ENCODE measurements around the gene ARPC5. TPM values are rescaled to one million over a fixed set of nuclear protein-coding genes. Genes with fewer than 3 reads are reported as not detected.
A peak's percentile ranks its signal among the peaks of the same experiment; 100 is the strongest.

Gene ARPC5
- total and polyA plus RNA-seq, 4 donors = 165 to 266 (median 188) TPM

- H3K4me3 ChIP-seq = no peak within 1 kb of the TSS
- peak within 1 kb of the TSS; percentile 21 to 50 for H3K27ac ChIP-seq (ENCODE audit: low read depth in 1 of 2, low read length in 1 of 2)
- H3K9ac ChIP-seq (ENCODE audit: insufficient read depth in 1 of 2, low read length in 2 of 2) = no peak within 1 kb of the TSS
- TF ChIP-seq CTCF (IDR thresholded peaks at IDR 0.05; ENCODE audit: control extremely low read depth, extremely low read depth) = no peak
- H3K4me1 ChIP-seq (ENCODE audit: control insufficient read depth in 5 of 5, insufficient read depth in 5 of 5, low read length in 5 of 5) = peaks cover 0 to 35% (median 0%) of the 10 kb centered on the region in 5 donors
- H3K9me3 ChIP-seq (ENCODE audit: control insufficient read depth in 4 of 4, insufficient read depth in 3 of 4, low read length in 3 of 4) = no peaks in the 10 kb centered on the region
- H3K36me3 ChIP-seq (ENCODE audit: control insufficient read depth in 4 of 4, insufficient read depth in 4 of 4, low read length in 4 of 4) = no peaks in the 10 kb centered on the region
- DNase-seq = peak in 1 of 3 donors; percentile 22
- 55 to 56% methylated on average over 5 of the region's 5 CpGs for WGBS, 2 donors
- H3K27me3 ChIP-seq (ENCODE audit: control insufficient read depth in 3 of 3, insufficient read depth in 3 of 3, low read length in 2 of 3) = no peaks in the 10 kb centered on the region
- ATAC-seq (ENCODE audit: insufficient read depth, low FRiP score) = no peak
Observed at GRCh38 chr1:183652547-183653461, 17.2 kb upstream of the ARPC5 start, which contains the start of gene APOBEC4. Gene APOBEC4, minus strand, starts transcription at chr1:183653316. Its CDS starts 4,535 bp downstream, at chr1:183648781.

- ATAC-seq (ENCODE audit: insufficient read depth, low FRiP score) = no peak
- TF ChIP-seq CTCF (IDR thresholded peaks at IDR 0.05; ENCODE audit: control extremely low read depth, extremely low read depth) = no peak
- Histone ChIP-seq H3K9me3 (ENCODE audit: control insufficient read depth in 4 of 4, insufficient read depth in 3 of 4, low read length in 3 of 4) (no peaks in the 10 kb centered on the region), H3K27me3 (ENCODE audit: control insufficient read depth in 3 of 3, insufficient read depth in 3 of 3, low read length in 2 of 3) (no peaks in the 10 kb centered on the region), H3K4me1 (ENCODE audit: control insufficient read depth in 5 of 5, insufficient read depth in 5 of 5, low read length in 5 of 5) (peaks cover 0 to 39% (median 0%) of the 10 kb centered on the region in 5 donors), H3K9ac (ENCODE audit: insufficient read depth in 1 of 2, low read length in 2 of 2) (no peak overlapping the region), H3K4me3 (no peak overlapping the region), H3K36me3 (ENCODE audit: control insufficient read depth in 4 of 4, insufficient read depth in 4 of 4, low read length in 4 of 4) (no peaks in the 10 kb centered on the region), H3K27ac (ENCODE audit: low read depth in 1 of 2, low read length in 1 of 2) (no peak overlapping the region)
- no peak for DNase-seq
- 86 to 89% methylated on average over 1 of the region's 1 CpG for WGBS, 2 donors
Observed at GRCh38 chr1:183652107-183652506, 16.5 kb upstream of the ARPC5 start.

GRCh38 chr1:183651612-183652011, 16.0 kb upstream of the ARPC5 start:
- Histone ChIP-seq H3K4me1 (ENCODE audit: control insufficient read depth in 5 of 5, insufficient read depth in 5 of 5, low read length in 5 of 5) (peaks cover 0 to 39% (median 0%) of the 10 kb centered on the region in 5 donors), H3K27ac (ENCODE audit: low read depth in 1 of 2, low read length in 1 of 2) (no peak overlapping the region), H3K9me3 (ENCODE audit: control insufficient read depth in 4 of 4, insufficient read depth in 3 of 4, low read length in 3 of 4) (no peaks in the 10 kb centered on the region), H3K36me3 (ENCODE audit: control insufficient read depth in 4 of 4, insufficient read depth in 4 of 4, low read length in 4 of 4) (no peaks in the 10 kb centered on the region), H3K9ac (ENCODE audit: insufficient read depth in 1 of 2, low read length in 2 of 2) (no peak overlapping the region), H3K4me3 (no peak overlapping the region), H3K27me3 (ENCODE audit: control insufficient read depth in 3 of 3, insufficient read depth in 3 of 3, low read length in 2 of 3) (no peaks in the 10 kb centered on the region)
- DNase-seq (no peak), ATAC-seq (ENCODE audit: insufficient read depth, low FRiP score) (no peak)
- TF ChIP-seq CTCF (IDR thresholded peaks at IDR 0.05; ENCODE audit: control extremely low read depth, extremely low read depth) = no peak
- WGBS, 2 donors = 66 to 72% methylated on average over 5 of the region's 5 CpGs
